Esophagus muscularis mucosa (tissue), 4 donors: ENCODE data around the gene ENTREP1. TPM values are rescaled to one million over a fixed set of nuclear protein-coding genes. Genes with fewer than 3 reads are reported as not detected.
A peak's percentile ranks its signal among the peaks of the same experiment; 100 is the strongest.

Experiments used
- DNase-seq: peaks from one replicate; pipeline ENCODE4 v3.0.0-alpha.2; 2017; ENCODE audit errors: extremely low spot score
- H3K27ac ChIP-seq, 4 donors: fragments of 200-600 bp; sonication (generic); replicated peaks in 1 of 4; 1 replicate in 3 of 4; 2 replicates in 1 of 4; pipeline ENCODE4 v1.5.1; 2016 to 2019; ENCODE audit warnings: mild to moderate bottlenecking in 1 of 4
- H3K27me3 ChIP-seq, 4 donors: fragments of 200-600 bp; sonication (generic); one replicate each; pipeline versions ENCODE4 v1.5.1 to v1.6.0; 2016 to 2019
- H3K36me3 ChIP-seq, 4 donors: fragments of 200-600 bp; sonication (generic); one replicate each; pipeline ENCODE4 v1.5.1; 2016 to 2019
- H3K4me1 ChIP-seq, 4 donors: fragments of 200-600 bp; sonication (generic); one replicate each; pipeline ENCODE4 v1.5.1; 2016 to 2019
- H3K4me3 ChIP-seq, 4 donors: fragments of 200-600 bp; sonication (generic); 1 replicate in 2 of 4; 2 replicates in 2 of 4; pipeline ENCODE4 v1.5.1; 2016 to 2019; ENCODE audit warnings: mild to moderate bottlenecking in 4 of 4, moderate library complexity in 1 of 4
- H3K9me3 ChIP-seq, 4 donors: fragments of 200-600 bp; sonication (generic); 1 replicate in 3 of 4; 2 replicates in 1 of 4; pipeline ENCODE4 v1.5.1; 2016 to 2019
- EP300 ChIP-seq: sonication (generic); formaldehyde crosslinking; IDR thresholded peaks from one replicate; pipeline ENCODE4 v1.6.1; 2017; ENCODE audit warnings: antibody characterized with exemption
- POLR2A ChIP-seq: fragments of 450-650 bp; IDR thresholded peaks from one replicate; pipeline ENCODE4 v1.6.1; 2017; ENCODE audit warnings: antibody characterized with exemption, moderate library complexity, mild to moderate bottlenecking, low read depth
- POLR2AphosphoS5 ChIP-seq, 2 donors: sonication (generic); formaldehyde crosslinking; IDR thresholded peaks; one replicate each; pipeline ENCODE4 v1.6.1; 2017; ENCODE audit warnings: antibody characterized with exemption in 2 of 2
- WGBS: methylation state at CpG from one replicate; pipeline ENCODE4 v1.1.5; 2018; 5-methylcytosine and 5-hydroxymethylcytosine counted together
- intact Hi-C: fragments of 100-400 bp; cut with DNase I; formaldehyde crosslinking; loops from one replicate; pipeline ENCODE4 v1.15.1; 2023
- total RNA-seq, 4 donors: library from RNA; depleted of rRNA; stranded (reverse); fragments of >200 nt; gene quantifications; one replicate each; pipeline versions ENCODE4 v1.1.0 to v1.2.1, GENCODE V29; 2016
- TF ChIP-seq, protein P1 (sequence below), 3 experiments: fragments of 200-600 bp in 2 of 3; fragments of 450-650 bp in 1 of 3; sonication (generic) in 2 of 3; IDR thresholded peaks; one replicate each; pipeline ENCODE4 v1.5.1; 2017 to 2019; ENCODE audit warnings: antibody characterized with exemption in 3 of 3, mild to moderate bottlenecking in 2 of 3, moderate library complexity in 1 of 3

Gene ENTREP1, protein sequence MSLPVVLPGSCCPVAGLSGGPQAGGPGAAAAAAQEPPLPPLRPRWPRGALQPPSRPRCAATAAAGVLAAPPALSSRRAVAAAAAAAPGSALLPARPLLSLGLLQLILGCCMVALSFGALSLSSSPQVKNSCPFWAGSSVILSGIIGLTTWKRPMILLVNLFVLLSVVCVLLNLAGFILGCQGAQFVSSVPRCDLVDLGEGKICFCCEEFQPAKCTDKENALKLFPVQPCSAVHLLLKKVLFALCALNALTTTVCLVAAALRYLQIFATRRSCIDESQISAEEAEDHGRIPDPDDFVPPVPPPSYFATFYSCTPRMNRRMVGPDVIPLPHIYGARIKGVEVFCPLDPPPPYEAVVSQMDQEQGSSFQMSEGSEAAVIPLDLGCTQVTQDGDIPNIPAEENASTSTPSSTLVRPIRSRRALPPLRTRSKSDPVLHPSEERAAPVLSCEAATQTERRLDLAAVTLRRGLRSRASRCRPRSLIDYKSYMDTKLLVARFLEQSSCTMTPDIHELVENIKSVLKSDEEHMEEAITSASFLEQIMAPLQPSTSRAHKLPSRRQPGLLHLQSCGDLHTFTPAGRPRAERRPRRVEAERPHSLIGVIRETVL
- total RNA-seq = 10 to 100 TPM; 16.2 to 30.2 (median 20.4) TPM

DNA sequence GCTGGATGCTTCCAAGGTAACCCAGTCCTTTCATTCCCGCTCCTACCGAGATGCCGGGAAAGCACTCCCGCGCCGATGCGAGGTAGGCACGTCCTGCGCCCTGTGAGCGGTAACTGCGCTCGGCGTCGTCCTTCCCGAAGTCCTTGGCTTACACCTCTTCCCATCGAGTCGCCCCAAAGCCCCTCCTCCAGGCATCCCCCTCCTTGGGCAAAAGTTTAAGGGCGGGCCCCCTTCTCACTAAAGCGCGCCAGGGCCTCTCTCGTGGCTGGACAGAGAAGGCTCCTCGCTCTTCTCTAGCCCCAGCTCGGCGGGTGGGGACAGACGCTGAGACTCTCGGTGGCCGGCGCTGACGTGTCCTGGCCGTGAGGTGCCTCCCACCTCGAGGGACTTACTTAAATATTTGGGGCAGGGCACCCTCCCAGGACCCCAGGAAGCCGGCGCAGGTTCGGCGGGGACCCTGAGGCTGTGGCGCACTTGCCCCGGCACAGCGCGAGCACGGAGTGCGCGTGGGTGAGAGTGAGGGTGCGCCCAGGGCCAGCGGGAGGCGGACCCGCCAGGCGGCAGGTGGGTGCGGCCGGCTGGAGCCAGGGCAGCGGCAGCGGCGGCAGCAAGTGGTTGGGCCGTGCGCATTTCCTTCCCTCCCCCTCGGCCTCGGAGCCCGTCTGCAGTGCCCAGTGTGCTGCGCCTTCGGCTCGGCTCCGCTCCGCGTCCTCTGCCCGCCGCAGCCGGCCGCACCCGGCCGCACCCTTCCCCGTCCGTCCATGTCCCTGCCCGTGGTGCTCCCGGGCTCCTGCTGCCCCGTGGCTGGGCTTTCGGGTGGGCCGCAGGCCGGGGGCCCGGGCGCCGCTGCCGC is at the start of gene ENTREP1:
Gene ENTREP1 (plus strand): TSS at position 667 of the 853 bp plus-strand sequence. CDS start 95 bp downstream, at position 762.
- Histone ChIP-seq H3K27me3 (peaks cover 0 to 7% (median 0%) of the 10 kb centered on the region in 4 donors), H3K9me3 (no peaks in the 10 kb centered on the region), H3K27ac (peak within 1 kb of the TSS; percentile 83 to 92 (median 90)), H3K4me3 (peak within 1 kb of the TSS; percentile 69 to 80 (median 74)), H3K36me3 (no peaks in the 10 kb centered on the region), H3K4me1 (peaks cover 10 to 49% (median 30%) of the 10 kb centered on the region in 4 donors)
- intact Hi-C loops = loop anchor here (5.0 kb wide), 2 partner anchors 48 to 68 kb away; no protein-coding TSS in a partner anchor
- DNase-seq = no peak
- TF ChIP-seq, protein P1, sequence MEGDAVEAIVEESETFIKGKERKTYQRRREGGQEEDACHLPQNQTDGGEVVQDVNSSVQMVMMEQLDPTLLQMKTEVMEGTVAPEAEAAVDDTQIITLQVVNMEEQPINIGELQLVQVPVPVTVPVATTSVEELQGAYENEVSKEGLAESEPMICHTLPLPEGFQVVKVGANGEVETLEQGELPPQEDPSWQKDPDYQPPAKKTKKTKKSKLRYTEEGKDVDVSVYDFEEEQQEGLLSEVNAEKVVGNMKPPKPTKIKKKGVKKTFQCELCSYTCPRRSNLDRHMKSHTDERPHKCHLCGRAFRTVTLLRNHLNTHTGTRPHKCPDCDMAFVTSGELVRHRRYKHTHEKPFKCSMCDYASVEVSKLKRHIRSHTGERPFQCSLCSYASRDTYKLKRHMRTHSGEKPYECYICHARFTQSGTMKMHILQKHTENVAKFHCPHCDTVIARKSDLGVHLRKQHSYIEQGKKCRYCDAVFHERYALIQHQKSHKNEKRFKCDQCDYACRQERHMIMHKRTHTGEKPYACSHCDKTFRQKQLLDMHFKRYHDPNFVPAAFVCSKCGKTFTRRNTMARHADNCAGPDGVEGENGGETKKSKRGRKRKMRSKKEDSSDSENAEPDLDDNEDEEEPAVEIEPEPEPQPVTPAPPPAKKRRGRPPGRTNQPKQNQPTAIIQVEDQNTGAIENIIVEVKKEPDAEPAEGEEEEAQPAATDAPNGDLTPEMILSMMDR (IDR thresholded peaks at IDR 0.05) = peak in 1 of 3 experiments; percentile 29
- TF ChIP-seq EP300 (peak; percentile 72), POLR2AphosphoS5 (IDR thresholded peaks at IDR 0.05) (peak; percentile 60 to 91), POLR2A (peak; percentile 26)
- under 1% methylated on average over 34 of the region's 81 CpGs for WGBS

DNA sequence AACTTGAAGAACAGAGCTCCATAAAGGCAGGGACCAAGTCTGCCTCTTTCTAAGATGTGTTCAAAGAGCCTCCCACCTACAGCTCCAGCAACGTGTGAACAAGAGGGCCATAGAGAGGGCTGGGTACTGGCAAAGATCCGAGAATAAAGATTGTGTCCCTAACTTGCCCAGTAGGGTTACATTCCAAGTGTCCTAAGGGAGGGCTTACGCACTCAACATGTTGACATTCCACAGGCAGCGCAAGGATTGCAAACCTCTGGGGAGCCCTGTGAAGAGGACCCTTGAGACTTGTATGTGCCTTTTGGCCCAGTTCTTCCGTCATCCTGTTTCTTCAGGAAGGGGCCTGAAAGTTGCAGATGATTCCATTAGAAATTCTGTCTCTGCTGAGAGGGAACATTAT is 48.2 kb upstream of the ENTREP1 start:
- Histone ChIP-seq H3K4me1 (peaks cover 8 to 22% (median 16%) of the 10 kb centered on the region in 4 donors), H3K4me3 (no peak overlapping the region), H3K9me3 (peaks cover 0 to 6% (median 0%) of the 10 kb centered on the region in 4 donors), H3K36me3 (no peaks in the 10 kb centered on the region), H3K27me3 (no peaks in the 10 kb centered on the region), H3K27ac (no peak overlapping the region)
- intact Hi-C loops = no loop called here
- 85% methylated on average over 5 of the region's 5 CpGs for WGBS
- TF ChIP-seq, protein P1 (IDR thresholded peaks at IDR 0.05) = no peak
- peak in 1 of 2 donors; percentile 27 for TF ChIP-seq POLR2AphosphoS5 (IDR thresholded peaks at IDR 0.05)
- DNase-seq = no peak

DNA sequence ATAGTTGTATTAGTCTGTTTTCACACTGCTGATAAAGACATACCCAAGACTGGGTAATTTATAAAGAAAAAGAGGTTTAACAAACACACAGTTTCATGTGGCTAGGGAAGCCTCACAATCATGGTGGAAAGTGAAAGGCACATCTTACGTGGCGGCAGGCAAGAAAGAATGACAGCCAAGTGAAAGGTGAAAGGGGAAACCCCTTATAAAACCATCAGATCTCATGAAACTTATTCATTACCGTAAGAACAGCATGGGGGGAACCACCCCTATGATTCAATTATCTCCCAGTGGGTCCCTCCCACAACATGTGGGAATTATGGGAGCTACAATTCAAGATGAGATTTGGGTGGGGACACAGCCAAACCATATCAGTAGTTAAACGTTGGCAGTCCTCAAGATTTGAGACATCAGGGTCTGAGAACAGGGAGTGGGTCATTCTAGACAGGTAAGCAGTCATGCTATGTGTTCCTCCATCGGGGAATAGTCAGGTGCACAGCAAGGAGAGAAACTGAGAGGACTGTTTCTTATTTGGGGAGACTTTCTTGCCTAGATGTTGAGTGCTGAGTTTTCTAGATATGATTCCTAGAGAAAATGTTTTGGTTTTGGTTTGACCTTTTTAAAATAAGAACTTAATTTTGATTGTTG is 45.8 kb upstream of the ENTREP1 start:
- intact Hi-C loops = no loop called here
- Histone ChIP-seq H3K4me3 (no peak overlapping the region), H3K27me3 (no peaks in the 10 kb centered on the region), H3K36me3 (no peaks in the 10 kb centered on the region), H3K27ac (no peak overlapping the region), H3K9me3 (peaks cover 0 to 6% (median 0%) of the 10 kb centered on the region in 4 donors), H3K4me1 (peaks cover 0 to 2% (median under 1%) of the 10 kb centered on the region in 4 donors)
- 87% methylated on average over 5 of the region's 5 CpGs for WGBS
- TF ChIP-seq POLR2A = no peak
- TF ChIP-seq, protein P1 (IDR thresholded peaks at IDR 0.05) = no peak
- TF ChIP-seq POLR2AphosphoS5 (IDR thresholded peaks at IDR 0.05) = no peak
- TF ChIP-seq EP300 = no peak
- no peak for DNase-seq

DNA sequence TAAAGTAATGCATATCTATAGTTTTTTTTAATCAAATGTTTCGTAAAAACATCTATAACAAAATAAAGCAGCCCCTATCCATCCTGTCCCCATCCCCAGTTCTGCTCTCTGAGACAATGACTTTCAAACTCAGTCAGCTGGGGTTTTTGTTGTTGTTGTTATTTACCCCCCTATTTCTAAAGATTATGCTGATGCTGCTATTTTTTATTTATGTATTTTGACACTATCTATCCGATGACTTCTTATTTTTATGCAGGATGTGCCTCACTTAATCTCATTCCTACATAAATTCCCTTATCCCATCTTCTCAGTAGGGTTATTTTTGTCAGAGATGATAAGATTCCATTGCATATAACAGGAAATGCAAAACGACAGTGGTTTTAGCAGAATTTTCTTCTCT is 45.3 kb upstream of the ENTREP1 start:
- Histone ChIP-seq H3K4me3 (no peak overlapping the region), H3K27ac (no peak overlapping the region), H3K4me1 (peaks cover 0 to 2% (median 0%) of the 10 kb centered on the region in 4 donors), H3K27me3 (no peaks in the 10 kb centered on the region), H3K9me3 (peaks cover 0 to under 1% (median 0%) of the 10 kb centered on the region in 4 donors), H3K36me3 (no peaks in the 10 kb centered on the region)
- intact Hi-C loops = no loop called here
- 40% methylated on average over 3 of the region's 3 CpGs for WGBS
- no peak for DNase-seq
- no peak for TF ChIP-seq POLR2A
